Ishikawa (cell line): ENCODE data around the gene UVSSA.

ENCODE experiments used
- CEBPB ChIP-seq: IDR thresholded peaks from 2 replicates; pipeline ENCODE4 v1.6.1; 2012
- EGR1 ChIP-seq: IDR thresholded peaks from 2 replicates; pipeline ENCODE4 v1.6.1; 2012
- EP300 ChIP-seq: IDR thresholded peaks from 2 replicates; pipeline ENCODE4 v1.6.1; 2012; ENCODE audit warnings: borderline replicate concordance
- MAX ChIP-seq: IDR thresholded peaks from 2 replicates; pipeline ENCODE4 v1.6.1; 2012
- NFIC ChIP-seq: IDR thresholded peaks from 2 replicates; pipeline ENCODE4 v1.6.1; 2012
- RAD21 ChIP-seq: IDR thresholded peaks from 2 replicates; pipeline ENCODE4 v1.6.1; 2012; ENCODE audit warnings: low read depth
- REST ChIP-seq: IDR thresholded peaks from 2 replicates; pipeline ENCODE4 v1.6.1; 2012; ENCODE audit warnings: low read depth, mild to moderate bottlenecking
- TAF1 ChIP-seq: IDR thresholded peaks from 2 replicates; pipeline ENCODE4 v1.6.1; 2012; ENCODE audit warnings: low read depth, mild to moderate bottlenecking
- TCF12 ChIP-seq: IDR thresholded peaks from 2 replicates; pipeline ENCODE4 v1.6.1; 2012; ENCODE audit warnings: low read depth
- TEAD4 ChIP-seq: IDR thresholded peaks from 2 replicates; pipeline ENCODE4 v1.6.1; 2012
- USF1 ChIP-seq: IDR thresholded peaks from 2 replicates; pipeline ENCODE4 v1.6.1; 2012
- YY1 ChIP-seq: IDR thresholded peaks from 2 replicates; pipeline ENCODE4 v1.6.1; 2012; ENCODE audit warnings: low read depth
- ZBTB7A ChIP-seq: IDR thresholded peaks from 2 replicates; pipeline ENCODE4 v1.6.1; 2012; ENCODE audit warnings: low read depth

GRCh38 chr4:1350169-1350520, 3.1 kb downstream of the UVSSA start:
- TF ChIP-seq EGR1: no peak
- no peak for TF ChIP-seq YY1
- TF ChIP-seq EP300: no peak
- no peak for TF ChIP-seq ZBTB7A
- TF ChIP-seq TAF1: no peak
- no peak for TF ChIP-seq TEAD4
- no peak for TF ChIP-seq REST
- no peak for TF ChIP-seq CEBPB
- no peak for TF ChIP-seq NFIC
- TF ChIP-seq RAD21: no peak
- no peak for TF ChIP-seq USF1
- no peak for TF ChIP-seq TCF12
- no peak for TF ChIP-seq MAX
